SU-DHL-6 (cell line): Measurements from ENCODE around the gene CCDC17.

Source experiments
- EZH2phosphoT487 ChIP-seq: fragments of 200-600 bp; sonication (generic), shearing (Covaris generic); conservative IDR thresholded peaks from 2 replicates; pipeline ENCODE4 v1.6.1; 2018; ENCODE audit warnings: mild to moderate bottlenecking, antibody characterized with exemption, low read length, moderate library complexity, mixed read lengths
- TF ChIP-seq, protein P1 (sequence below): fragments of 200-600 bp; sonication (generic); IDR thresholded peaks from one replicate; pipeline ENCODE4 v1.5.1; 2017; ENCODE audit warnings: antibody characterized with exemption, mild to moderate bottlenecking, low read length, moderate library complexity; ENCODE audit not compliant: insufficient read depth, poor library complexity, severe bottlenecking

DNA sequence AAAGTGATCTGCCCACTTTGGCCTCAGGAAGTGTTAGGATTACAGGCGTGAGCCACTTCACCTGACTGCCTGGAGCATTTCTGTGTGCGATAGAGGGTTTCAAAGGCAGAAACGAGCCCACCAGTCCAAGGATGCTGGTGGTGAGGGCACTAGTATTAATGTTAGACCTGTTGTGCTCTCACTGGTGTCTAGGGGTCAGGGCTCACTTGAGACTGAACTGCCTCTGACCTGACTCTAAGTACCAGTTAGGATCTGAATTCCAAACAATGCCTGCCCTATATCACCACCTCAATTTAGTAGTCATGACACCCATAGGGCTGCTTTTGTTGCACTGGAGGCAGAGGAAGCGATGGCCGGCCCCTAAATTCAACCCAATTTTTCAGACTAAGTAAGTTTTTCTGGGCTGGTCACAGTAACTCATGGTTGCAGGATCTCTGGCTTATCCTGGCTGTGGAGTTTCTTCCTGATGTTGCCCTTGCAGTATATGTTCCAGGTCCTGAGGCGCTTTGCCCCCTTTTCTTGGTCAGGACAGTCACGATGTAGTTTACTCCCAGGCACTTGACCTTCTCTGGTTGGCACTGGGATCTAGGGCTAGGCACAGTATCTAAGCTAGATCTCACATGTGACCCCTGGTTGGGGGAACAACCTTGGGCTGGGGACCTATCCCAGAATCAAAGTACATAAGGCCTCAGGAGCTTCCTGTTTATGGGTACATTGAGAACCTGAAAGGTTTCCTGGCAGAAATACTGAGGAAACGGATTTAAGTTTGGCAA, 4.5 kb downstream of the CCDC17 start:
- TF ChIP-seq, protein P1, sequence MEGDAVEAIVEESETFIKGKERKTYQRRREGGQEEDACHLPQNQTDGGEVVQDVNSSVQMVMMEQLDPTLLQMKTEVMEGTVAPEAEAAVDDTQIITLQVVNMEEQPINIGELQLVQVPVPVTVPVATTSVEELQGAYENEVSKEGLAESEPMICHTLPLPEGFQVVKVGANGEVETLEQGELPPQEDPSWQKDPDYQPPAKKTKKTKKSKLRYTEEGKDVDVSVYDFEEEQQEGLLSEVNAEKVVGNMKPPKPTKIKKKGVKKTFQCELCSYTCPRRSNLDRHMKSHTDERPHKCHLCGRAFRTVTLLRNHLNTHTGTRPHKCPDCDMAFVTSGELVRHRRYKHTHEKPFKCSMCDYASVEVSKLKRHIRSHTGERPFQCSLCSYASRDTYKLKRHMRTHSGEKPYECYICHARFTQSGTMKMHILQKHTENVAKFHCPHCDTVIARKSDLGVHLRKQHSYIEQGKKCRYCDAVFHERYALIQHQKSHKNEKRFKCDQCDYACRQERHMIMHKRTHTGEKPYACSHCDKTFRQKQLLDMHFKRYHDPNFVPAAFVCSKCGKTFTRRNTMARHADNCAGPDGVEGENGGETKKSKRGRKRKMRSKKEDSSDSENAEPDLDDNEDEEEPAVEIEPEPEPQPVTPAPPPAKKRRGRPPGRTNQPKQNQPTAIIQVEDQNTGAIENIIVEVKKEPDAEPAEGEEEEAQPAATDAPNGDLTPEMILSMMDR, result no peak
- TF ChIP-seq EZH2phosphoT487, result no peak
